GM19455 (cell line): ENCODE results near the gene TTC22.

Experiments
- ATAC-seq: cut with Tn5 transposase; IDR thresholded peaks from one replicate; pipeline ENCODE4 v1.9.1; 2021; ENCODE audit not compliant: unreplicated experiment

TTC22 gene

GRCh38 chr1:54834007-54834541, 33.0 kb upstream of the TTC22 start:
- ATAC-seq, result no peak

DNA sequence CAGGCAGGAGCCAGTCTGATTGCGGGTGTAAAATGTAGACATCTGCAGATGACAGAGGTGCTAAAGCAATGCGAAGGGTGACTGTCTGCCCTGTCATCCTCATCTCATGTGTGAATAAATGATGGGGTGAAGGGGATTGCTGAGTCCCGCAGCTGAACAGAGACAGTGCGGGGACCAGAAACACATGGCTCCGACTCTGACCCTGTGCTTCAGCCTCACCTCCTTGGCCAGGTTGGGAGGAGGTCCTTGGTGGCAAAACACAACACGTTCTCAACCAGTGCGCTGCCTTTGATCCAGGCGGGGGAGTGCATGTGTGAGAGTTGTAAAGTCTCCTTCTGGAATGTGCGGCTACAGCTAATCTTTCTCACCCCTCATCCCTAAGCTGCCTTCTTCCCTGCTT, 32.0 kb upstream of the TTC22 start:
- no peak for ATAC-seq

DNA sequence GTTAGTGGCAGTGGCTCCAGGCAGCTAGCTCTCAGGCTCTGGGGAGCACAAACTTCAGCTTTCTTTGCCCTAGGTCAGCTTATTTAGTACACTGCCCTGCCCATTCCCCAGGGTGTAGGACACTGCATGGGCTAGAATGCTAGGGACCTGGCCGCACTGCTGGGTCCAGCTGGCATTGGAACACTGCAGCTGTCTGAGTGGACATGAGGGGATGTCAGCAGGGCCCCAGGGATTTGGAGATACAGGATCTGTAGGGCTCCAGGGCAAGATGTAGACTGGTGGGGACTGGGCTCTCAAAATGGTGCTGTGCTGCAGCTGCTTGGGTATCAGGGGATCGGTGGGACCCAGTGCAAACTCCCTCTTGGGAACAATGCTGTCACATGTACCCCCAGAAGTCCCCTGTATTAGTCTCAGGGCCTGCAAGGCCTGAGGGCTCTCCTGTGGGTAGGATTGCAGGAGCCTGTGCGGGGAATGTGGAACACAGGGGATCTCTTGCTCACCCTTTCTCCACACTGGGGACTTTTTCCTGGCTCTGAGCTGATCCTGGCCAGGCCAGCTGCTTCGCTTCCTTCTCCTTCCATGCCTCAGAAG, 25.2 kb upstream of the TTC22 start:
- no peak for ATAC-seq

DNA sequence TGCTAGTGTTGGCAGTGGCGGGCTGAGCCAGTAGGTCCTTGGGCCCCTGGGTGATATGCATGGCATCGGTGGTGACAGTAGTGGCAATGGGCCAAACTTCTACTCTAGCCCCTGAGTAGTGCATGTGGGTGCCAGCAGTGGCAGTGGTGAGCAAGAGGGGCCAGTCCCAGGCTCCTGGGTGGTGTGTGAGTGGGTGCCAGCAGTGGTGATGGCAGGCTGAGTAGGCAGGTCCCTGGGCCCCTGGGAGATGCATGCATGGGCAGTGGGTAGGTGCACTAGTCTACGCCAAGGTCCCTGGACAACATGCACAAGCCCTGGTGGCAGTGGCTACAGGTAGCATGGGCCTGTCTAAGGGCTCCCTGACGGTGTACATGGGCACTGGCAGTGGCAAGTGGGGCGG, 24.6 kb upstream of the TTC22 start:
- ATAC-seq, result no peak

- no peak for ATAC-seq
These were observed 22.5 kb upstream of the TTC22 start for GRCh38 chr1:54823670-54824069.

GRCh38 chr1:54819733-54820132, 18.6 kb upstream of the TTC22 start:
- no peak for ATAC-seq

- ATAC-seq, result no peak
These were observed 18.0 kb upstream of the TTC22 start for GRCh38 chr1:54819195-54819536.

DNA sequence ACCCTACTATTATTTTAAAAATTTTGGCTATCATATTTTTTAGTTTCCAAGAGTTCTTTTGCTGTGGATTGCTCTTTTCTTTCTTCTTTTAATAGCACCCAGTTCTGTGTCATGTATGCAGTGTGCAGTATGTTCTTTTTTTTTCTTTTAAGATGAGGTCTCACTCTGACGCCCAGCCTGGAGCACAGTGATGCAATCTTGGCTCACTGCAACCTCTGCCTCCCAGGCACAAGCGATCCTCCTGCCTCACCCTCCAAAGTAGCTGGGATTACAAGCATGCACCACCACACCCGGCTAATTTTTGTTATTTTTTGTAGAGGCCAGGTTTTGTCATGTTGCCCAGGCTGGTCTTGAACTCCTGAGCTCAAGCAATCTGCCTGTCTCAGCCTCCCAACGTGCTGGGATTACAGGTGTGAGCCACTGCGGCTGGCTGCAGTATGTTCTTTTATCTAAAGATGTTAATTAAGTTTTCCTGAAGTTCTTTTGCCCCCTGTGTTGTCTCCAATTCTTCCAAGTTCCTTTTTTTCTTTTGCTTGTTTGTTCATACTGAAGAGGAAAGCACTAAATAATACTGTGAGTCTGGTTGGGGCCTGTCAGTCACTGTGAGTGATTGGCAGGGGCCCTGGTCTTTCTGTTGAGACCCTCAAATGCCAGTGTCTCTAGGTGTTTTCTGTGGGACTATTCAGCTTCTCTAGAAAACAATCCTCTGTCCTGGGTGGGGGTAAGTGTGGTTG, 17.5 kb upstream of the TTC22 start:
- no peak for ATAC-seq

DNA sequence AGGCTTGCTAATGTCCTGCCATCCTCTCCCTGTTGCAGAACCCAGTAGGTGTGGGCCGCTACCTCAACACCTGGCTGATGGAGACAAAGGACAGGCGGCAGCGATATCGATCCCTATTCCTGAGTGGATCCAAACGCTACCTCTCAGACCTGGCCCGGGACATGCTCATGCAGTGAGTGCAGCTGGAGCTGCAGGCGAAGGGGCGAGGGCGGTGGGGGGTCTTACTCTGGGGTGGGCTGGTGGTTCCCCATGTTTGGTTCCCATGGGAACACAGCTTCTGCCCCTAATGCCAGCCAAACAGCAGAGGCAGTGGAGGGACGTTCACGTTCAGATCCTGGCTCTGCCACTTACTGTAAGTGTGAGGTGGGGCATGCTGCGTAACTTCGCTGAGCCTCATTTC, 15.8 kb upstream of the TTC22 start:
- no peak for ATAC-seq

- no peak for ATAC-seq
These were observed 15.0 kb upstream of the TTC22 start for GRCh38 chr1:54816130-54816529.

- no peak for ATAC-seq
These were observed 14.2 kb upstream of the TTC22 start for GRCh38 chr1:54815086-54815876.

- no peak for ATAC-seq
These were observed 13.4 kb upstream of the TTC22 start for GRCh38 chr1:54814571-54814970.

DNA sequence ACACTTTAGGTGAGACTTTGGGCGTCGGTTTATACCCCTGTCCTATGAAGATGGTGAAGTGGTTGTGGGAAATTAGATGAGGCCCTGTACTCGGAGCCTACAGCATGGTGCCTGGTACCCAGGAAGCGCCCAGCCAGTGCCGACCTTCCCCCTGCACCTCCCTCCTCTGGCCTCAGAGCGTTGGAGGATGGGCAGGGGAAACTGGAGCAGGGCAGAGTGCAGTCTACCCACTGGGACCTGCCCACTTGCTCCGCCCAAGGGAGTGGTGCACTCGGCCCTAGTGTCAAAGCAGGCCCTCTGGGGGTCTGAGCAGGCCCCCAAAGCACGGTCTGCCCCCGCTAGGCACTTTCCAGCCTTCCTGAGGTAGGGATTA, 13.0 kb upstream of the TTC22 start:
- ATAC-seq, result no peak

- no peak for ATAC-seq
These were observed 12.5 kb upstream of the TTC22 start for GRCh38 chr1:54813485-54814125.

DNA sequence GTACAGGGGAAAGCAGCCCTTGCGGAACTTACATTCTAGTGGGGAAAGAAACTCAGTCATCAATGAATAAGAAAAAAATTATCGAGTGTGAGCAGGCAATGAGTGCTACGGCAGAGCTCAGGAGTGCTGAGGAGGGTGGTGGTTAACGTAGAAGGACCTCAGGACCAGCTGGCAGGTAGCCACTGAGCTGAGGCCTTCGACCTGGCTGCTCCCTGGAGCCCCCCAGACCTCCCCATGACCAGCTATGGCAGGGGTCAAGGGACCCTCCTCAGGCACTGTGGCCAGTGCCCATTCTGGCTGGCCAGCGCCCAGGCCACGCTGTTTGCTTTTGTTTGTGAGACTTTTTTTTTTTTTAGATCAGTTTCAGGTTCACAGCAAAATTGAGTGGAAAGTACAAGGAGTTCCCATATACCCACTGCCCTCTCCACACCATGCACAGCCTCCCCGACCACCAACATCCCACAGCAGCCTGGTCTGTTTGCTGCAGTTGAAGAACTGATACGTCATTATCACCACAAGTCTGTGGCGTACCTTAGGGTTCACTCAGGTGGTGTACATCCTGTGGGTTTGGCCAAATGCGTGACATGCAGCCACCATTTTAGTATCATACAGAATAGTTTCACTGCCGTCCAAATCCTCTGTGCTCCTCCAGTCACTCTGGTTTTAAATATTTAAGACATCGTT, 11.8 kb upstream of the TTC22 start:
- no peak for ATAC-seq

GRCh38 chr1:54811739-54812655, 10.9 kb upstream of the TTC22 start:
- no peak for ATAC-seq

DNA sequence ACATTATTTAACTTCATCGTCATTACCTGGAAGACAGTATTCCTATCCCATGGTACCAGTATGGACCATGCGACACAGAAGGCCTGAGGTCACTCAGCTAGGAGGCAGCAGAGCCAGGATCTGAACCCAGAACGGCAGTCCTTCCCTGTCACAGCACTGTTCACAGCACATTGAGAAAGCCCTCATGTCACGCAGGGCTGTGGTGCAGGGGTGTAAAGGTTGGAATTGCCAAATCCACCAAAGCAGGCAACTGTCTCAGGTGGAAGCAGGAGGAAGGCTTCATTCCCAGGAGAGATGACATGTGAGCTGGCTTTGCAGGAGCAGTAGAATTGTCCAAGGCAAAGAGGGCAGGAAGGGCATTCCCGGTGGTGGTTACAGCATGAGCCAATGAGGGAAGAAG, 9.9 kb upstream of the TTC22 start:
- ATAC-seq, result no peak

- ATAC-seq, result peak; percentile 63
These were observed 9.2 kb upstream of the TTC22 start for GRCh38 chr1:54810153-54810942.

GRCh38 chr1:54809496-54810074, 8.5 kb upstream of the TTC22 start:
- no peak for ATAC-seq
